Ectodermal cell (in vitro differentiated cells): ENCODE data around the gene NEDD4L.

Source experiments
- H3K27ac ChIP-seq: 2 replicates; pipeline ENCODE4 v1.7.0; 2013; ENCODE audit warnings: mild to moderate bottlenecking, low read depth, low read length; ENCODE audit not compliant: insufficient read depth, poor library complexity, severe bottlenecking
- H3K27me3 ChIP-seq: 2 replicates; pipeline ENCODE4 v1.7.0; 2013; ENCODE audit warnings: mild to moderate bottlenecking, low read length; ENCODE audit not compliant: insufficient read depth, control insufficient read depth, poor library complexity, severe bottlenecking
- H3K36me3 ChIP-seq: one replicate; pipeline ENCODE4 v1.7.0; 2013; ENCODE audit warnings: low read length; ENCODE audit not compliant: control insufficient read depth, insufficient read depth
- H3K4me1 ChIP-seq: one replicate; pipeline ENCODE4 v1.7.0; 2013; ENCODE audit warnings: low read length; ENCODE audit not compliant: control insufficient read depth, insufficient read depth
- H3K4me3 ChIP-seq: 2 replicates; pipeline ENCODE4 v1.7.0; 2013; ENCODE audit warnings: low read depth, low read length, control low read depth; ENCODE audit not compliant: insufficient read depth
- H3K9me3 ChIP-seq: 2 replicates; pipeline ENCODE4 v1.7.0; 2013; ENCODE audit warnings: mild to moderate bottlenecking, low read length, moderate library complexity; ENCODE audit not compliant: control insufficient read depth
- WGBS, 2 experiments: methylation state at CpG; one replicate each; pipeline ENCODE4 v1.1.7; 2013; ENCODE audit warnings: missing lambda C conversion rate in 2 of 2; 5-methylcytosine and 5-hydroxymethylcytosine counted together

The NEDD4L gene

GRCh38 chr18:58088691-58089065 lies 44.7 kb downstream of the NEDD4L start:
- WGBS, 2 experiments: 95 to 97% methylated on average over 4 of the region's 4 CpGs
- Histone ChIP-seq H3K27ac (no peak overlapping the region), H3K9me3 (no peaks in the 10 kb centered on the region), H3K4me1 (no peaks in the 10 kb centered on the region), H3K4me3 (no peak overlapping the region), H3K36me3 (no peaks in the 10 kb centered on the region), H3K27me3 (no peaks in the 10 kb centered on the region)

- Histone ChIP-seq H3K27ac (no peak overlapping the region), H3K4me3 (no peak overlapping the region), H3K36me3 (no peaks in the 10 kb centered on the region), H3K4me1 (peaks cover 10% of the 10 kb centered on the region), H3K9me3 (no peaks in the 10 kb centered on the region), H3K27me3 (no peaks in the 10 kb centered on the region)
- WGBS, 2 experiments: 93 to 98% methylated on average over 2 of the region's 2 CpGs
These were observed 47.1 kb downstream of the NEDD4L start for GRCh38 chr18:58091099-58091611.

- Histone ChIP-seq H3K4me1 (peaks cover 16% of the 10 kb centered on the region), H3K4me3 (no peak overlapping the region), H3K27me3 (no peaks in the 10 kb centered on the region), H3K27ac (no peak overlapping the region), H3K9me3 (no peaks in the 10 kb centered on the region), H3K36me3 (no peaks in the 10 kb centered on the region)
- 80 to 82% methylated on average over 3 to 6 of the region's 7 CpGs for WGBS, 2 experiments
These were observed 49.3 kb downstream of the NEDD4L start for GRCh38 chr18:58093311-58093803.

GRCh38 chr18:58095222-58095621 lies 51.2 kb downstream of the NEDD4L start:
- Histone ChIP-seq H3K27me3 (no peaks in the 10 kb centered on the region), H3K4me3 (no peak overlapping the region), H3K4me1 (peaks cover 16% of the 10 kb centered on the region), H3K27ac (no peak overlapping the region), H3K9me3 (no peaks in the 10 kb centered on the region), H3K36me3 (no peaks in the 10 kb centered on the region)
- 66 to 74% methylated on average over 8 of the region's 8 CpGs for WGBS, 2 experiments

GRCh38 chr18:58095655-58096054 lies 51.6 kb downstream of the NEDD4L start:
- H3K27ac ChIP-seq: no peak overlapping the region
- no peaks in the 10 kb centered on the region for H3K36me3 ChIP-seq
- H3K4me1 ChIP-seq: peaks cover 16% of the 10 kb centered on the region
- 96 to 97% methylated on average over 2 of the region's 2 CpGs for WGBS, 2 experiments
- H3K9me3 ChIP-seq: no peaks in the 10 kb centered on the region
- H3K27me3 ChIP-seq: no peaks in the 10 kb centered on the region
- no peak overlapping the region for H3K4me3 ChIP-seq

- Histone ChIP-seq H3K4me1 (peaks cover 16% of the 10 kb centered on the region), H3K27me3 (no peaks in the 10 kb centered on the region), H3K9me3 (no peaks in the 10 kb centered on the region), H3K36me3 (no peaks in the 10 kb centered on the region), H3K27ac (no peak overlapping the region), H3K4me3 (no peak overlapping the region)
- WGBS, 2 experiments: 90 to 95% methylated on average over 1 of the region's 1 CpG
These were observed 52.6 kb downstream of the NEDD4L start for GRCh38 chr18:58096658-58097057.

GRCh38 chr18:58097121-58097906 lies 53.3 kb downstream of the NEDD4L start:
- 93 to 95% methylated on average over 7 to 8 of the region's 8 CpGs for WGBS, 2 experiments
- no peaks in the 10 kb centered on the region for H3K36me3 ChIP-seq
- no peaks in the 10 kb centered on the region for H3K9me3 ChIP-seq
- no peak overlapping the region for H3K27ac ChIP-seq
- no peaks in the 10 kb centered on the region for H3K27me3 ChIP-seq
- no peak overlapping the region for H3K4me3 ChIP-seq
- H3K4me1 ChIP-seq: peaks cover 19% of the 10 kb centered on the region

GRCh38 chr18:58097907-58098166 lies 53.8 kb downstream of the NEDD4L start:
- Histone ChIP-seq H3K9me3 (no peaks in the 10 kb centered on the region), H3K36me3 (no peaks in the 10 kb centered on the region), H3K4me3 (no peak overlapping the region), H3K27ac (no peak overlapping the region), H3K4me1 (peaks cover 19% of the 10 kb centered on the region), H3K27me3 (no peaks in the 10 kb centered on the region)
- WGBS, 2 experiments: 92 to 93% methylated on average over 5 of the region's 5 CpGs

- Histone ChIP-seq H3K27me3 (no peaks in the 10 kb centered on the region), H3K4me1 (peaks cover 19% of the 10 kb centered on the region), H3K9me3 (no peaks in the 10 kb centered on the region), H3K4me3 (no peak overlapping the region), H3K36me3 (no peaks in the 10 kb centered on the region), H3K27ac (no peak overlapping the region)
- WGBS, 2 experiments: 94 to 98% methylated on average over 2 to 3 of the region's 3 CpGs
These were observed 54.7 kb downstream of the NEDD4L start for GRCh38 chr18:58098706-58099105.

- Histone ChIP-seq H3K4me3 (no peak overlapping the region), H3K36me3 (no peaks in the 10 kb centered on the region), H3K4me1 (peaks cover 14% of the 10 kb centered on the region), H3K27me3 (no peaks in the 10 kb centered on the region), H3K9me3 (no peaks in the 10 kb centered on the region), H3K27ac (no peak overlapping the region)
- 90 to 91% methylated on average over 3 of the region's 3 CpGs for WGBS, 2 experiments
These were observed 56.1 kb downstream of the NEDD4L start for GRCh38 chr18:58100154-58100553.
